ENCODE measurements around the gene RABGAP1. TPM values are rescaled to one million over a fixed set of nuclear protein-coding genes. Genes with fewer than 3 reads are reported as not detected.
A peak's percentile ranks its signal among the peaks of the same experiment; 100 is the strongest.

RABGAP1 gene
- total and polyA plus RNA-seq, 8 donors, result 7.6 to 35.2 (median 20.2) TPM

GRCh38 chr9:123073441-123073840 is 132.6 kb downstream of the RABGAP1 start:
- DNase-seq (no peak), FAIRE-seq (no peak), ATAC-seq (no peak)
- intact Hi-C loops (cut with DNase I), result no loop called here
- H3K4me1 ChIP-seq, result no peaks in the 10 kb centered on the region
- no peaks in the 10 kb centered on the region for H3K27me3 ChIP-seq
- TF ChIP-seq, protein P1, sequence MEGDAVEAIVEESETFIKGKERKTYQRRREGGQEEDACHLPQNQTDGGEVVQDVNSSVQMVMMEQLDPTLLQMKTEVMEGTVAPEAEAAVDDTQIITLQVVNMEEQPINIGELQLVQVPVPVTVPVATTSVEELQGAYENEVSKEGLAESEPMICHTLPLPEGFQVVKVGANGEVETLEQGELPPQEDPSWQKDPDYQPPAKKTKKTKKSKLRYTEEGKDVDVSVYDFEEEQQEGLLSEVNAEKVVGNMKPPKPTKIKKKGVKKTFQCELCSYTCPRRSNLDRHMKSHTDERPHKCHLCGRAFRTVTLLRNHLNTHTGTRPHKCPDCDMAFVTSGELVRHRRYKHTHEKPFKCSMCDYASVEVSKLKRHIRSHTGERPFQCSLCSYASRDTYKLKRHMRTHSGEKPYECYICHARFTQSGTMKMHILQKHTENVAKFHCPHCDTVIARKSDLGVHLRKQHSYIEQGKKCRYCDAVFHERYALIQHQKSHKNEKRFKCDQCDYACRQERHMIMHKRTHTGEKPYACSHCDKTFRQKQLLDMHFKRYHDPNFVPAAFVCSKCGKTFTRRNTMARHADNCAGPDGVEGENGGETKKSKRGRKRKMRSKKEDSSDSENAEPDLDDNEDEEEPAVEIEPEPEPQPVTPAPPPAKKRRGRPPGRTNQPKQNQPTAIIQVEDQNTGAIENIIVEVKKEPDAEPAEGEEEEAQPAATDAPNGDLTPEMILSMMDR (IDR thresholded peaks at IDR 0.05), result no peak
- H3K36me3 ChIP-seq, result peaks cover 0 to 21% (median 4%) of the 10 kb centered on the region in 3 donors
- 74 to 77% methylated on average over 5 of the region's 5 CpGs for WGBS, 2 donors
- H3K9me3 ChIP-seq, result no peaks in the 10 kb centered on the region
- no peak overlapping the region for H3K27ac ChIP-seq
- no peak overlapping the region for H3K4me3 ChIP-seq

GRCh38 chr9:123073991-123074422 is 133.2 kb downstream of the RABGAP1 start:
- peaks cover 0 to 21% (median 4%) of the 10 kb centered on the region in 3 donors for H3K36me3 ChIP-seq
- intact Hi-C loops (cut with DNase I), result no loop called here

GRCh38 chr9:123074628-123075027 is 133.8 kb downstream of the RABGAP1 start:
- Histone ChIP-seq H3K27me3 (no peaks in the 10 kb centered on the region), H3K9me3 (no peaks in the 10 kb centered on the region), H3K4me1 (no peaks in the 10 kb centered on the region), H3K36me3 (peaks cover 0 to 21% (median 4%) of the 10 kb centered on the region in 3 donors), H3K4me3 (no peak overlapping the region), H3K27ac (no peak overlapping the region)
- ATAC-seq, result no peak
- WGBS, 2 donors, result 94 to 97% methylated on average over 3 of the region's 3 CpGs
- intact Hi-C loops (cut with DNase I), result no loop called here
- TF ChIP-seq, protein P1 (IDR thresholded peaks at IDR 0.05), result no peak
- FAIRE-seq, result no peak
- DNase-seq, result no peak

More at GRCh38 chr9:123073991-123074422, 133.2 kb downstream of the RABGAP1 start:
- TF ChIP-seq, protein P1 (IDR thresholded peaks at IDR 0.05), result no peak
- Histone ChIP-seq H3K9me3 (no peaks in the 10 kb centered on the region), H3K27me3 (no peaks in the 10 kb centered on the region), H3K4me3 (no peak overlapping the region), H3K27ac (no peak overlapping the region), H3K4me1 (no peaks in the 10 kb centered on the region)
- no peak for ATAC-seq
- 65 to 72% methylated on average over 1 of the region's 1 CpG for WGBS, 2 donors
- no peak for DNase-seq
- FAIRE-seq, result no peak

DNA sequence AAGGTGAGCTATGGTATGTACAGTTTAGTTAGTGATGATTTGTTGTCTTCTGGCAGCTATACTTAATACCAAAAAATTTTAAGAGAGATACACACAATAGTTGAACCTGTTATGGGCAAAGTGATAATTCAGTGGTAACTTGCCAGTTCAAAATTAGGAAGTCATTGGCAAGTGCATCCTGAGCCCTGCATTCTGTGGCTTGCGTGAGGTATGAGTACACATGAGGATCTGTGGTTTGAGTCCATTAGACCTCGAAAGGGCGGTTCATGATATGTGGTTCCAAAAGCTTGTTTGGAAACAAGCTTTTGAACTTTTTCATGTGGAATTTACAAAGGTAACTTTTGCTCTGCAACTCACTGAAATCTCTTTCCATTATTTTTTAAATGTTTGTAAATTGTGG is 139.6 kb downstream of the RABGAP1 start:
- Histone ChIP-seq H3K36me3 (peaks cover 0 to 18% (median 0%) of the 10 kb centered on the region in 3 donors), H3K4me3 (no peak overlapping the region), H3K9me3 (no peaks in the 10 kb centered on the region), H3K4me1 (no peaks in the 10 kb centered on the region), H3K27ac (no peak overlapping the region), H3K27me3 (no peaks in the 10 kb centered on the region)
- ATAC-seq (no peak), DNase-seq (no peak), FAIRE-seq (no peak)
- TF ChIP-seq, protein P1 (IDR thresholded peaks at IDR 0.05), result no peak
- intact Hi-C loops (cut with DNase I), result loop anchor here in 1 of 3 donors (10.0 kb wide), 1 partner anchor 274 kb away; the partner anchor contains the start of gene CRB2
- WGBS, 2 donors, result 93% methylated on average over 3 of the region's 3 CpGs

DNA sequence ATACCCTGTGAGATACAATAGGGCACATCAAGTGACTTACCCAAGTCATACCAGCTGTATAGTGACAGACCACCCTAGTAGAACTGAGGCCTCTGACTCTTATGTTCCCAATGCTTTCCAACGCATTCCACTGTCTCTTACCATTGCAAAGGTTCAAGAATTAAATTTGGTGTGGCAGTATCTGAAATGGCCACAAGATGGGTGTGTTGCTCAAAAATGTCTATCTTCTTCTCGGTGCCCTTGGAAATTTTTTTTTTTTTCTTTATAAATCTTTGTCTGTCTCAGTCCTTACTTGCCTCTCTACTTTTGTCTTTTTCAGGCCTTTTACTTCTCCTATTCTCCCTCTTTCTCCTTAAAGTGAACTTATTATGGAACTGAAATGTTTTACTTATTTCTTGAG is 141.0 kb downstream of the RABGAP1 start:
- no peak for FAIRE-seq
- Histone ChIP-seq H3K27me3 (no peaks in the 10 kb centered on the region), H3K36me3 (peaks cover 0 to 6% (median 0%) of the 10 kb centered on the region in 3 donors), H3K27ac (no peak overlapping the region), H3K9me3 (no peaks in the 10 kb centered on the region), H3K4me3 (no peak overlapping the region), H3K4me1 (no peaks in the 10 kb centered on the region)
- peak; percentile 38 to 68 (median 59) for ATAC-seq
- no peak for DNase-seq
- intact Hi-C loops (cut with DNase I), result loop anchor here in 1 of 3 donors (10.0 kb wide), 1 partner anchor 273 kb away; the partner anchor contains the start of gene CRB2
- WGBS, 2 donors, result 18 to 25% methylated on average over 2 of the region's 2 CpGs
- TF ChIP-seq, protein P1 (IDR thresholded peaks at IDR 0.05), result peak in 2 of 4 donors; percentile 24 to 43

Data from pancreas (tissue), 10 donors.